ENCODE results near the gene KRTAP10-7.

DNA sequence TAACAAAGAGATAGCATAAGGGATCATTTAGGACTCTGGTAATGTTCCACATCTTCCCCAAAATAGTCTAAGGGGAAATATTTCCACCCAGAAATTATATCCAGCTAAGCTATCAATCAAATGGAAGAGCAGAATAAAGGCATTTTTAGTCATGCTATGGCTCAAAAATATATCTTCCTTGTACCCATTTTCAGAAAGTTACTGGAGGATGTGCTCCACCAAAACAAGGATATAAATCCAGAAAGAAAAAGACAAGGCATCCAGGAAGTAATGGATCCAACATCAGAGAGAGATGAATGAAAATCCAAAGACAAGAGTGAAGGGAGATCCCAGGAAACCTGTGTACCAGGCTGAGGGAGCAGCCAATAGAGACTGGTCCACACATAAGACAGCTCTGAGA is 8.8 kb downstream of the KRTAP10-7 start:
- TF ChIP-seq, protein P1, sequence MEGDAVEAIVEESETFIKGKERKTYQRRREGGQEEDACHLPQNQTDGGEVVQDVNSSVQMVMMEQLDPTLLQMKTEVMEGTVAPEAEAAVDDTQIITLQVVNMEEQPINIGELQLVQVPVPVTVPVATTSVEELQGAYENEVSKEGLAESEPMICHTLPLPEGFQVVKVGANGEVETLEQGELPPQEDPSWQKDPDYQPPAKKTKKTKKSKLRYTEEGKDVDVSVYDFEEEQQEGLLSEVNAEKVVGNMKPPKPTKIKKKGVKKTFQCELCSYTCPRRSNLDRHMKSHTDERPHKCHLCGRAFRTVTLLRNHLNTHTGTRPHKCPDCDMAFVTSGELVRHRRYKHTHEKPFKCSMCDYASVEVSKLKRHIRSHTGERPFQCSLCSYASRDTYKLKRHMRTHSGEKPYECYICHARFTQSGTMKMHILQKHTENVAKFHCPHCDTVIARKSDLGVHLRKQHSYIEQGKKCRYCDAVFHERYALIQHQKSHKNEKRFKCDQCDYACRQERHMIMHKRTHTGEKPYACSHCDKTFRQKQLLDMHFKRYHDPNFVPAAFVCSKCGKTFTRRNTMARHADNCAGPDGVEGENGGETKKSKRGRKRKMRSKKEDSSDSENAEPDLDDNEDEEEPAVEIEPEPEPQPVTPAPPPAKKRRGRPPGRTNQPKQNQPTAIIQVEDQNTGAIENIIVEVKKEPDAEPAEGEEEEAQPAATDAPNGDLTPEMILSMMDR (IDR thresholded peaks at IDR 0.05), result no peak
- TF ChIP-seq POLR2A (IDR thresholded peaks at IDR 0.05), result no peak
